Stomach (tissue), 9 donors: Measurements from ENCODE around the gene FRMD8. TPM values are rescaled to one million over a fixed set of nuclear protein-coding genes. Genes with fewer than 3 reads are reported as not detected.

ENCODE experiments used
- DNase-seq, 2 donors: peaks; one replicate each; pipeline versions ENCODE4 v3.0.0 to v3.0.0-alpha.2; 2013 to 2019
- H3K27ac ChIP-seq, 5 donors: fragments of 200-600 bp in 4 of 5; sonication (generic) in 4 of 5; one replicate each; pipeline ENCODE4 v1.5.1; 2013 to 2019; ENCODE audit warnings: mild to moderate bottlenecking in 1 of 5, moderate library complexity in 1 of 5
- H3K27me3 ChIP-seq, 3 donors: fragments of 200-600 bp; sonication (generic); one replicate each; pipeline ENCODE4 v1.5.1; 2017 to 2019; ENCODE audit warnings: mixed run types in 1 of 3
- H3K36me3 ChIP-seq, 4 donors: fragments of 200-600 bp; sonication (generic); 1 replicate in 3 of 4; 2 replicates in 1 of 4; pipeline ENCODE4 v1.5.1; 2016 to 2019
- H3K4me1 ChIP-seq, 4 donors: fragments of 200-600 bp; sonication (generic); one replicate each; pipeline ENCODE4 v1.5.1; 2016 to 2019
- H3K4me3 ChIP-seq, 4 donors: fragments of 200-600 bp; sonication (generic) in 3 of 4; one replicate each; pipeline ENCODE4 v1.5.1; 2016 to 2019; ENCODE audit warnings: mild to moderate bottlenecking in 1 of 4
- H3K9me3 ChIP-seq, 4 donors: fragments of 200-600 bp; sonication (generic); one replicate each; pipeline ENCODE4 v1.5.1; 2016 to 2019
- EP300 ChIP-seq: sonication (generic); formaldehyde crosslinking; IDR thresholded peaks from one replicate; pipeline ENCODE4 v1.6.1; 2017; ENCODE audit warnings: antibody characterized with exemption
- POLR2A ChIP-seq, 4 donors: fragments of 450-650 bp; IDR thresholded peaks; one replicate each; pipeline ENCODE4 v1.6.1; 2016; ENCODE audit warnings: antibody characterized with exemption in 4 of 4, control low read depth in 2 of 4, mild to moderate bottlenecking in 1 of 4, moderate library complexity in 1 of 4
- POLR2AphosphoS5 ChIP-seq, 3 donors: sonication (generic); formaldehyde crosslinking; IDR thresholded peaks; one replicate each; pipeline ENCODE4 v1.6.1; 2016; ENCODE audit warnings: antibody characterized with exemption in 3 of 3
- WGBS, 5 donors: extraction: QIAGEN DNeasy Blood & Tissue Kit in 3 of 5; methylation state at CpG; one replicate each; pipeline versions ENCODE4 v1.1.5 to v1.1.7; 2013 to 2018; 5-methylcytosine and 5-hydroxymethylcytosine counted together
- intact Hi-C: fragments of 100-400 bp; cut with DNase I; formaldehyde crosslinking; loops from one replicate; pipeline ENCODE4 v1.15.1; 2023; ENCODE audit warnings: low total_unique reads
- polyA plus RNA-seq, 3 donors: library from polyadenylated mRNA; stranded (reverse); fragments of 200-250 nt; gene quantifications; one replicate each; pipeline ENCODE4 v1.2.3, GENCODE V29; 2013
- total RNA-seq, 5 donors: library from RNA; depleted of rRNA; stranded (reverse); fragments of >200 nt; gene quantifications; one replicate each; pipeline versions ENCODE4 v1.1.0 to v1.2.3, GENCODE V29; 2014 to 2016
- TF ChIP-seq, protein P1 (sequence below), 7 experiments: fragments of 450-650 bp in 4 of 7; fragments of 200-600 bp in 3 of 7; sonication (generic) in 3 of 7; IDR thresholded peaks; one replicate each; pipeline ENCODE4 v1.5.1; 2016 to 2019; ENCODE audit warnings: antibody characterized with exemption in 7 of 7, control low read depth in 2 of 7, mild to moderate bottlenecking in 1 of 7
- donor health status: healthy with polysubstance abuse.
- donor health status: Bipolar disorder and iron deficiency.
- donor health status: healthy.

FRMD8 gene
- total and polyA plus RNA-seq, 8 donors, result 9.3 to 340 (median 20.8) TPM

DNA sequence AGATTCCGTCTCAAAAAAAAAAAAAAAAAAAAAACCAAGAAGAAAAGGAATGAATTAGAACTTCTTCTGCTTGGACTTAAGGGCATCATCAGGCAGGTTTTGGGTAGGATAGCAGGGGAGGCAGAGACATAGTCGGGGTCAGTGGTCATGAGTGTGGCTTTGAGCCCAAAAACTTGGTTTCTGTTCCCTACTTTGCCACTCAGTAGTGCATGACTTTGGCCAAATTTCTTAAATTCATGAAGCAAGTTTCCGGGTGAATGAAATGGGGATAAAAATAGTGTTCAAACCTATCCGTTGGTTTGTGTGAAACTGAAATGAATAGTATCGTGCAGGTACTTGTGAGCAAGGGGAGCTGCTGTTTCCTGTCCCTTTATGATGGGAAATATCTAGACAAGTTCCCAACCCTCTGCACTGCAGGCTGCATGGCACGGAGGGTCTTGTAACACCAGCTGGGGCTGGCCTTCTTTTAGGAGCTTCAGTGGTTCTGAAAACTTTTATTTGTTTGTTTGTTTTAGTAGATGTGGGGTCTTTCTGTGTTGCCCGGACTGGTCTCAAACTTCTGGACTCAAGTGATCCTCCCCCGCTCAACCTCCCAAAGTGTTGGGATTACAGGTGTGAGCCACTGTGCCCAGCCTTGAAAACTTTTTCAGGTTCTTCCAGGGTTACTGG lies 54.5 kb downstream of the FRMD8 start:
- peak; percentile 7 to 74 (median 70) for TF ChIP-seq POLR2AphosphoS5 (IDR thresholded peaks at IDR 0.05)
- no peak for TF ChIP-seq EP300
- TF ChIP-seq, protein P1, sequence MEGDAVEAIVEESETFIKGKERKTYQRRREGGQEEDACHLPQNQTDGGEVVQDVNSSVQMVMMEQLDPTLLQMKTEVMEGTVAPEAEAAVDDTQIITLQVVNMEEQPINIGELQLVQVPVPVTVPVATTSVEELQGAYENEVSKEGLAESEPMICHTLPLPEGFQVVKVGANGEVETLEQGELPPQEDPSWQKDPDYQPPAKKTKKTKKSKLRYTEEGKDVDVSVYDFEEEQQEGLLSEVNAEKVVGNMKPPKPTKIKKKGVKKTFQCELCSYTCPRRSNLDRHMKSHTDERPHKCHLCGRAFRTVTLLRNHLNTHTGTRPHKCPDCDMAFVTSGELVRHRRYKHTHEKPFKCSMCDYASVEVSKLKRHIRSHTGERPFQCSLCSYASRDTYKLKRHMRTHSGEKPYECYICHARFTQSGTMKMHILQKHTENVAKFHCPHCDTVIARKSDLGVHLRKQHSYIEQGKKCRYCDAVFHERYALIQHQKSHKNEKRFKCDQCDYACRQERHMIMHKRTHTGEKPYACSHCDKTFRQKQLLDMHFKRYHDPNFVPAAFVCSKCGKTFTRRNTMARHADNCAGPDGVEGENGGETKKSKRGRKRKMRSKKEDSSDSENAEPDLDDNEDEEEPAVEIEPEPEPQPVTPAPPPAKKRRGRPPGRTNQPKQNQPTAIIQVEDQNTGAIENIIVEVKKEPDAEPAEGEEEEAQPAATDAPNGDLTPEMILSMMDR (IDR thresholded peaks at IDR 0.05), result no peak
- TF ChIP-seq POLR2A (IDR thresholded peaks at IDR 0.05), result no peak
- Histone ChIP-seq H3K27ac (peak overlapping the region; percentile 12 to 72 (median 44)), H3K4me3 (no peak overlapping the region), H3K27me3 (no peaks in the 10 kb centered on the region), H3K36me3 (peaks cover 67 to 93% (median 85%) of the 10 kb centered on the region in 4 donors), H3K4me1 (peaks cover 33 to 89% (median 59%) of the 10 kb centered on the region in 4 donors), H3K9me3 (no peaks in the 10 kb centered on the region)
- WGBS, 5 donors, result 67 to 81% (median 75%) methylated on average over 7 to 8 of the region's 8 CpGs
- DNase-seq, result peak in 1 of 2 donors; percentile 25
- intact Hi-C loops, result no loop called here

DNA sequence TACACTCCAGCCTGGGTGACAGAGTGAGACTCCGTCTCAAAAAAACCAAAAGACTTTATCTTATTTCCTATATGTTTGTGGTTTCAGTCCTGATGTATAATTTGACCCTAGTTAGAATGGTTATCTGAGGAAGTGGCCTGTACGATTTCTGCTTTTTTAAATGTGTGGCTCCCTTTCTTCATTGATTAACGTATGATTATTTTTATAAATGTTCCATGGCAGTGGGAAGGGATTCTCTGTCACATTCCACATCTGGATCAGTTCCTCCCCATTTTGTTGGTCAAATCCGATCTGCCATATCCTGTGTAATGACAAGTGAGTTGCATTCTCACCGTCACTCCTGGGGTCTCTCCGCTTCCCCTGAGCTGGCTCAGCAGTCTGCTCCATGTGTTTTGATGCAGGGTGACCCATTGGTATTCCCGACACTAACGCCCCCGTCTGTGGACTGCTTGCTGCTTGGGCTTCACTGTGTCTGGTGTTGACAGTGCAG lies 56.5 kb downstream of the FRMD8 start:
- DNase-seq, result no peak
- 55 to 72% (median 59%) methylated on average over 9 of the region's 9 CpGs for WGBS, 5 donors
- H3K36me3 ChIP-seq, result peaks cover 56 to 83% (median 77%) of the 10 kb centered on the region in 4 donors

DNA sequence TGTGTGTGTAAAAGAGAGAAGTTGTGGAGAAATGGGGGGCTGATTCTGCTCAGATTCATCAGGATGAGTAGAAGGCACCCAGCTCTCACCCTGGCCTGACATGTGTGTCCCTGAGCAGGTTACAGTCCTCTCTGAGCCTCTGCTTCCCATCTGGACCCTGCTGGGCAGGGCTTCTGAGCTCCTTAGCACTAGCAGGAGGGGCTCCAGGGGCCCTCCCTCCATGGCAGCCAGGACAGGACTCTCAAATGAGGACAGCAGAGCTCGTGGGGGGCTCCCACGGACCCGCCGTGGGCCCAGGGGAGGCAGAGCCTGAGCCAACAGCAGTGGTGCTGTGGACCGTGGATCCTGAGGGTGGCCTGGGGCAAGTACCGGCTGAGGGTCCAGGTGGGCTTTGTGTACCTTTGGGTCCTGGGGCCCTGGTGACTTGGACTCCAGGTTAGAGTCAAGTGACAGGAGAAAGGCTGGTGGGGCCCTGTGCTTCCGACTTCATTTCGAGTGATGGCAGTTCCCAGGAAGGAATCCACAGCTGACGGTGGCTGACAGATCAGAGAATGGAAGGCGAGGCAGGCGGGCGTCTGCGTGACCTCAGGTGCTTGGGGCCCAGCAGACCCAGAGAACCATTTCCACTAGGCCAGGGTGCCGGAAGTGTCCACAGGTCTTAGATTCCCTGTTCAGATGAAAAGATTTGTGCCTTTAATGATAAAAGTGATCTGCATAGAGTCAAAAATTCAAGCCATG lies 58.0 kb downstream of the FRMD8 start:
- peak overlapping the region; percentile 29 to 73 (median 64) for H3K27ac ChIP-seq
- peaks cover 48 to 70% (median 62%) of the 10 kb centered on the region in 4 donors for H3K36me3 ChIP-seq
- no peak overlapping the region for H3K4me3 ChIP-seq
- DNase-seq, result no peak
- peaks cover 20 to 57% (median 39%) of the 10 kb centered on the region in 4 donors for H3K4me1 ChIP-seq
- H3K9me3 ChIP-seq, result no peaks in the 10 kb centered on the region
- 80 to 90% (median 86%) methylated on average over 12 to 14 of the region's 14 CpGs for WGBS, 5 donors
- H3K27me3 ChIP-seq, result no peaks in the 10 kb centered on the region
- intact Hi-C loops, result no loop called here
- peak in 2 of 3 donors; percentile 48 to 58 for TF ChIP-seq POLR2AphosphoS5 (IDR thresholded peaks at IDR 0.05)
- TF ChIP-seq, protein P1 (IDR thresholded peaks at IDR 0.05), result no peak
- TF ChIP-seq POLR2A (IDR thresholded peaks at IDR 0.05), result no peak
- TF ChIP-seq EP300, result no peak

More for the DNA sequence above, 56.5 kb downstream of the FRMD8 start:
- peak in 2 of 3 donors; percentile 39 to 65 for TF ChIP-seq POLR2AphosphoS5 (IDR thresholded peaks at IDR 0.05)
- TF ChIP-seq, protein P1 (IDR thresholded peaks at IDR 0.05), result no peak
- Histone ChIP-seq H3K4me1 (peaks cover 28 to 73% (median 48%) of the 10 kb centered on the region in 4 donors), H3K9me3 (no peaks in the 10 kb centered on the region), H3K4me3 (no peak overlapping the region), H3K27ac (peak overlapping the region in 4 of 5 donors; percentile 59 to 73 (median 68)), H3K27me3 (no peaks in the 10 kb centered on the region)
- intact Hi-C loops, result no loop called here

DNA sequence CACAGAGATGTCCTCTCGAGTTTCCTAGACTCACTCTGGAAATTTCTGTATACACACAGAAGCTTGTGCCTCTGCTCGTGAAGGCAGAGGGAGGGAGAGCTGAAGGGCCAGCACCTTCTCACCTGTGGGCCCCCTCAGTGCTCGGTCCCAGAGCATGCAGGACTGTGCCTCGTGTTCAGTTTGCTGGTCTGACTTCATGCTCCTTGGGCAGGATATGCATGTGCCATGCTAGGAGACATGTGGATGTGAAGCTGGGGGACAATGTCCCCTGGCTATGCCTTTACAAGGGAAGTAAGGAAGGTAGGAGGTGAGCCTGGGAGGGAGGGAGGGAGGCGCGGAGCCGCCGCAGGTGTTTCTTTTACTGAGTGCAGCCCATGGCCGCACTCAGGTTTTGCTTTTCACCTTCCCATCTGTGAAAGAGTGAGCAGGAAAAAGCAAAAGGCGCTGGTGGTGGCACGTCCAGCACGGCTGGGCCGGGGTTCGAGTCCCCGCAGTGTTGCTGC lies 58.7 kb downstream of the FRMD8 start:
- no peak for DNase-seq

More for the DNA sequence above, 58.7 kb downstream of the FRMD8 start:
- no peaks in the 10 kb centered on the region for H3K9me3 ChIP-seq
- intact Hi-C loops, result no loop called here
- H3K27me3 ChIP-seq, result no peaks in the 10 kb centered on the region
- H3K36me3 ChIP-seq, result peaks cover 48 to 70% (median 59%) of the 10 kb centered on the region in 4 donors
- TF ChIP-seq EP300 (no peak), POLR2A (IDR thresholded peaks at IDR 0.05) (no peak), POLR2AphosphoS5 (IDR thresholded peaks at IDR 0.05) (peak; percentile 29 to 84 (median 67))
- TF ChIP-seq, protein P1 (IDR thresholded peaks at IDR 0.05), result no peak
- H3K4me1 ChIP-seq, result peaks cover 20 to 50% (median 33%) of the 10 kb centered on the region in 4 donors
- no peak overlapping the region for H3K4me3 ChIP-seq
- H3K27ac ChIP-seq, result peak overlapping the region in 4 of 5 donors; percentile 18 to 73 (median 68)
- 74 to 83% (median 80%) methylated on average over 13 to 15 of the region's 15 CpGs for WGBS, 5 donors
